VCaP (cell line): ENCODE data around the gene VAV1.

Source experiments
- H3K27ac ChIP-seq: fragments of 450-650 bp; 2 replicates; pipeline ENCODE4 v1.5.1; 2017
- CTCF ChIP-seq: fragments of 450-650 bp; conservative IDR thresholded peaks from 2 replicates; pipeline ENCODE4 v1.5.1; 2017; ENCODE audit warnings: mild to moderate bottlenecking, moderate library complexity

The VAV1 gene

GRCh38 chr19:6729573-6730152, 42.8 kb upstream of the VAV1 start:
- no peak overlapping the region for H3K27ac ChIP-seq
- TF ChIP-seq CTCF, result no peak

GRCh38 chr19:6730153-6730804, 42.2 kb upstream of the VAV1 start:
- H3K27ac ChIP-seq, result no peak overlapping the region
- TF ChIP-seq CTCF, result no peak

- H3K27ac ChIP-seq, result no peak overlapping the region
- no peak for TF ChIP-seq CTCF
Measured at GRCh38 chr19:6730941-6731670, 41.4 kb upstream of the VAV1 start.

GRCh38 chr19:6731822-6732221, 40.7 kb upstream of the VAV1 start:
- no peak overlapping the region for H3K27ac ChIP-seq
- no peak for TF ChIP-seq CTCF

GRCh38 chr19:6732803-6733337, 39.6 kb upstream of the VAV1 start:
- TF ChIP-seq CTCF, result no peak
- H3K27ac ChIP-seq, result no peak overlapping the region

GRCh38 chr19:6733338-6734095, 39.0 kb upstream of the VAV1 start:
- H3K27ac ChIP-seq, result no peak overlapping the region
- no peak for TF ChIP-seq CTCF
